Stimulated activated naive CD8-positive, alpha-beta T cell treated with anti-CD3 and anti-CD28 coated beads, Interleukin-15, Interleukin-2, amounts not matched to agents 100 ng/mL and 50 ng/mL, for 24 hours (primary cell): ENCODE results near the gene FAT3.

ENCODE experiments used
- H3K27ac Mint-ChIP-seq: one replicate; pipeline ENCODE4 v1.8.0; 2021; ENCODE audit warnings: mild to moderate bottlenecking, mixed read lengths
- H3K27me3 Mint-ChIP-seq: one replicate; pipeline ENCODE4 v1.8.0; 2021; ENCODE audit warnings: mixed read lengths
- H3K36me3 Mint-ChIP-seq: one replicate; pipeline ENCODE4 v1.8.0; 2021; ENCODE audit warnings: low read depth, mixed read lengths
- H3K4me1 Mint-ChIP-seq: one replicate; pipeline ENCODE4 v1.8.0; 2021; ENCODE audit warnings: low read depth, mixed read lengths
- H3K4me3 Mint-ChIP-seq: one replicate; pipeline ENCODE4 v1.8.0; 2021; ENCODE audit warnings: mild to moderate bottlenecking, mixed read lengths
- H3K9me3 Mint-ChIP-seq: one replicate; pipeline ENCODE4 v1.8.0; 2021; ENCODE audit warnings: mixed read lengths

The FAT3 gene

GRCh38 chr11:92257536-92257935 is 32.9 kb downstream of the FAT3 start:
- no peaks in the 10 kb centered on the region for H3K4me1 Mint-ChIP-seq
- no peaks in the 10 kb centered on the region for H3K36me3 Mint-ChIP-seq
- no peak overlapping the region for H3K27ac Mint-ChIP-seq
- H3K4me3 Mint-ChIP-seq, result no peak overlapping the region
- no peaks in the 10 kb centered on the region for H3K27me3 Mint-ChIP-seq
- peaks cover 3% of the 10 kb centered on the region for H3K9me3 Mint-ChIP-seq

- no peak overlapping the region for H3K27ac Mint-ChIP-seq
- H3K36me3 Mint-ChIP-seq, result no peaks in the 10 kb centered on the region
- H3K9me3 Mint-ChIP-seq, result no peaks in the 10 kb centered on the region
- H3K4me1 Mint-ChIP-seq, result no peaks in the 10 kb centered on the region
- H3K4me3 Mint-ChIP-seq, result no peak overlapping the region
- H3K27me3 Mint-ChIP-seq, result no peaks in the 10 kb centered on the region
Measured at GRCh38 chr11:92259861-92260260, 35.2 kb downstream of the FAT3 start.

GRCh38 chr11:92264350-92264749 is 39.7 kb downstream of the FAT3 start:
- Mint-ChIP-seq H3K36me3 (no peaks in the 10 kb centered on the region), H3K4me1 (no peaks in the 10 kb centered on the region), H3K27ac (no peak overlapping the region), H3K27me3 (no peaks in the 10 kb centered on the region), H3K4me3 (no peak overlapping the region), H3K9me3 (no peaks in the 10 kb centered on the region)

GRCh38 chr11:92266806-92267205 is 42.2 kb downstream of the FAT3 start:
- H3K4me3 Mint-ChIP-seq, result no peak overlapping the region
- no peaks in the 10 kb centered on the region for H3K27me3 Mint-ChIP-seq
- H3K27ac Mint-ChIP-seq, result no peak overlapping the region
- no peaks in the 10 kb centered on the region for H3K4me1 Mint-ChIP-seq
- peaks cover 7% of the 10 kb centered on the region for H3K9me3 Mint-ChIP-seq
- H3K36me3 Mint-ChIP-seq, result no peaks in the 10 kb centered on the region

GRCh38 chr11:92267278-92267677 is 42.7 kb downstream of the FAT3 start:
- H3K27me3 Mint-ChIP-seq, result no peaks in the 10 kb centered on the region
- H3K9me3 Mint-ChIP-seq, result peaks cover 7% of the 10 kb centered on the region
- no peaks in the 10 kb centered on the region for H3K4me1 Mint-ChIP-seq
- H3K36me3 Mint-ChIP-seq, result no peaks in the 10 kb centered on the region
- no peak overlapping the region for H3K4me3 Mint-ChIP-seq
- H3K27ac Mint-ChIP-seq, result no peak overlapping the region

GRCh38 chr11:92267968-92268367 is 43.4 kb downstream of the FAT3 start:
- H3K27me3 Mint-ChIP-seq, result no peaks in the 10 kb centered on the region
- H3K4me1 Mint-ChIP-seq, result no peaks in the 10 kb centered on the region
- no peak overlapping the region for H3K4me3 Mint-ChIP-seq
- H3K36me3 Mint-ChIP-seq, result no peaks in the 10 kb centered on the region
- H3K27ac Mint-ChIP-seq, result no peak overlapping the region
- H3K9me3 Mint-ChIP-seq, result peaks cover 7% of the 10 kb centered on the region

- Mint-ChIP-seq H3K27ac (no peak overlapping the region), H3K36me3 (no peaks in the 10 kb centered on the region), H3K4me1 (no peaks in the 10 kb centered on the region), H3K4me3 (no peak overlapping the region), H3K9me3 (peaks cover 7% of the 10 kb centered on the region), H3K27me3 (no peaks in the 10 kb centered on the region)
Measured at GRCh38 chr11:92268546-92268945, 43.9 kb downstream of the FAT3 start.

- Mint-ChIP-seq H3K4me1 (no peaks in the 10 kb centered on the region), H3K4me3 (no peak overlapping the region), H3K27ac (no peak overlapping the region), H3K27me3 (no peaks in the 10 kb centered on the region), H3K9me3 (peaks cover 7% of the 10 kb centered on the region), H3K36me3 (no peaks in the 10 kb centered on the region)
Measured at GRCh38 chr11:92269021-92269420, 44.4 kb downstream of the FAT3 start.

- Mint-ChIP-seq H3K27ac (no peak overlapping the region), H3K36me3 (no peaks in the 10 kb centered on the region), H3K9me3 (peaks cover 7% of the 10 kb centered on the region), H3K4me3 (no peak overlapping the region), H3K4me1 (no peaks in the 10 kb centered on the region), H3K27me3 (no peaks in the 10 kb centered on the region)
Measured at GRCh38 chr11:92269841-92270240, 45.2 kb downstream of the FAT3 start.

- Mint-ChIP-seq H3K36me3 (no peaks in the 10 kb centered on the region), H3K27ac (no peak overlapping the region), H3K9me3 (peaks cover 10% of the 10 kb centered on the region), H3K4me3 (no peak overlapping the region), H3K27me3 (no peaks in the 10 kb centered on the region), H3K4me1 (no peaks in the 10 kb centered on the region)
Measured at GRCh38 chr11:92272651-92273050, 48.0 kb downstream of the FAT3 start.
